Activated T-helper 1 cell treated with Interleukin-2 at 50 U/mL for 16 hours (primary cell): ENCODE results near the gene OR2AT4.
"Not testable (repeated sequence)": the region's sequence is repeated elsewhere in the genome, so short reads cannot be mapped to it uniquely, and the experiment has no call there.

ENCODE experiments used
- DNase-seq: peaks from one replicate; pipeline ENCODE4 v3.0.0-alpha.2; 2020; ENCODE audit warnings: low read depth

Gene OR2AT4

GRCh38 chr11:75103380-75104026 lies 6.8 kb upstream of the OR2AT4 start:
- no peak for DNase-seq

DNA sequence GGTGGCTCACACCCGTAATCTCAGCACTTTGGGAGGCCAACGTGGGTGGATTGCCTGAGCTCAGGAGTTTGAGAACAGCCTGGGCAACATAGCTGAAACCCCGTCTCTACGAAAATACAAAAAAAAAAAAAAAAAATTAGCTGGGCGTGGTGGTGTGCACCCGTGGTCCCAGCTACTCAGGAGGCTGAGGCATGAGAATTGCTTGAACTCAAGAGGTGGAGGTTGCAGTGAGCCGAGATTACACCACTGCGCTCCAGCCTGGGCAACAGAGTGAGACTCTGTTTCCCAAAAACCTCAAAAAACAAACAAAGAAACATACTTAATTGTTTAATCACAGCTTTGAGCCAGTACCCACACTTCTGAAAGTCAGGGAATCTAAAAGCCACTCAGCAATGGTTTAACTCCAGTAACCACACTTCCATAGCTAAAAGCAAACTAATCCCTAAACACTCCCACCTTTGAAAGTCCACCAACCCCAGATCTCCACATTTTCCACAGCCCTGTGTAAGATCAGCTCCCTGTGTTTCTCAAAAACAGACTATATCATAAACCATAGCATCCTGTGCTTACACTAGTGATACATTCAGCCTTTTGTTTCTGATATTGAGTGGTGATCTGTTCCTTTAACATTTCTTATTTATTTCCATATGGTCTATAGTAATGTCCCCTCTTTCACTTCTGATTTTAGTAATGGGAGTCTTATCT lies 4.9 kb upstream of the OR2AT4 start:
- no peak for DNase-seq

GRCh38 chr11:75100314-75100713 lies 3.6 kb upstream of the OR2AT4 start:
- no peak for DNase-seq

DNA sequence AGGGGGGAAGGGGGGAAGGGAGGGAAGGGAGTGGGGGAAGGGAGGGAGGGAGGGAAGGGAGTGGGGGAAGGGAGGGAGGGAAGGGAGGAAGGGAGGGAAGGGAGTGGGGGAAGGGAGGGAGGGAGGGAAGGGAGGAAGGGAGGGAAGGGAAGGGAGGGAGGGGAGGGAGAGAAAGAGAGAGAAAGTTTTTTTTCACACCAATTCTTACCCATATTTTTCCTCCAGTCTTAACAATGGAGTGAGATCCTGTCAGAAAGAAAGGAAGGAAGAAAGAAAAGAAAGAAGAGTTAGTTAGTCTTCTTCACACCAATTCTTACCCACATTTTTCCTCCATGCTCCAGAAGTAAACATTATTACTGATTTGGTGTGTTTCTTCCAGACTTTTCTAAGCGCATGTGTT lies 3.0 kb upstream of the OR2AT4 start:
- no peak for DNase-seq

GRCh38 chr11:75098835-75099439 lies 2.3 kb upstream of the OR2AT4 start:
- not testable (repeated sequence) for DNase-seq

- not testable (repeated sequence) for DNase-seq
Observed at GRCh38 chr11:75098181-75098580, 1.5 kb upstream of the OR2AT4 start.

- no peak for DNase-seq
Observed at GRCh38 chr11:75097173-75097557, 489 bp upstream of the OR2AT4 start.

GRCh38 chr11:75094382-75094781 lies 2.3 kb downstream of the OR2AT4 start:
- not testable (repeated sequence) for DNase-seq

DNA sequence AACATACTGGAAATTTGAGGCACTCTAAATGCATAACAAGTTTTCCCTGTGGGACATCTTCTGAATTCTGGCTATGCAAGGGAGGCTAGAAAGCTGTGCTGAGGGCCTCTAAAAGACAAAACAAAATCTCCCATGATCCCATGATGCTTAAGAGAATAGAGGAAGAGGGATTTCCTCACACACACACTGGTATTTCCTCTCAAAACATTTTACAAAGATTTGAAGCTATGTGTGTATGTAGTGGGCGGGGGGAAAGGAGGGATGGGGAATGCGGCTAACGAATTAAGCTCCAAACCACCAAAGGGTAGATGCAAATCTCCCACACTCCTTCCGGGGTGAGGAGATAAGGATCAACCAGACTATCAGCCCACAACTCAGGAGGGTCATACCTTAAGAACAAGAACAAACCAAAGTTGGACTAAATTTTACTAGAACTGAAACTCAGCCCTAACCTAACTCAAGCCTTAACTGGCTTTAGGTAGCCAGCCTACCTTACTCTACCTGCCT lies 6.0 kb downstream of the OR2AT4 start:
- DNase-seq: no peak

DNA sequence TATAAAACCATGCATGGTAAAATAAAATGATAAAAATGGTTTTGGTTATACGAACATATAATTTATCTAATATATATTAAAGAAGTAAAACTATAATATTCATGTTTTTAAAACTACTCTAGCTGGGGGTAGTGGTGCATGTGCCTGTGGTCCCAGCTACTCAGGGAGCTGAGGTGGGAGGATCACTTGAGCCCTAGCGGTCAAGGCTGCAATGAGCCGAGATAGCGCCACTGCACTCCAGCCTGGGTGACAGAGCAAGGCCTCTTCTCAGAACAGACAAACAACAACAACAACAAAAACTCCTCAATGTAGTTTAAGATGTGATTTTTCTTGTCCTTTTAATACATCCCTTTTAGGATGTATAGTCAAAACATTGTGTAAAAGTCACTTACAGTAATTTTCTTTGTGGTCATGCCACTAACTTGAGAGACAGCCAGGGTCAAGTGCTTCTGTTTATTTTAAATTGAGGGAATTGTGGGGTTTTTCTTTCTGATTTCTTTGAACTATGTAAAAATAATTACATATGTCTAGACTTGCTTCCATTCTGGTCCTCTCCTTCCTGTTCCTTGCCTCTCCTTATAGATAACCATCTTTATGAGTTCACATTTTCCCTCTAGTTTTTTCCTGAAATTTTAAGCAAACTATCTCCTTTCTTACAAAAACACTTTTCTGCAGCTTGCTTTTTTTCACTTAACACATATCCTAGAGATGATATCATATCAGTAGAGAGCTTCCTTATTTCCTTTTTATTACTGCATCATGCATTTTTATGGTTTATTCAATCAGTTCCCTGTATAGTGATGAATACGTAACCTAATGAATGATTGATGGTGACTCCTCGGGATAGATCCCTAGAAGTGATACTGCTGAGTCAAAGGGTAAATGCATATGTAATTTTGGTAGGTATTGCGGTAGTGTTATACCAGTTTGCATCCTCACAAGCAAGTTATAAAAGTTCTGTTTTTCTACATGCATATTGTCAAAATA lies 9.1 kb downstream of the OR2AT4 start:
- DNase-seq: no peak

- no peak for DNase-seq
Observed at GRCh38 chr11:75084883-75085282, 11.8 kb downstream of the OR2AT4 start.

- no peak for DNase-seq
Observed at GRCh38 chr11:75083217-75083605, 13.5 kb downstream of the OR2AT4 start.

DNA sequence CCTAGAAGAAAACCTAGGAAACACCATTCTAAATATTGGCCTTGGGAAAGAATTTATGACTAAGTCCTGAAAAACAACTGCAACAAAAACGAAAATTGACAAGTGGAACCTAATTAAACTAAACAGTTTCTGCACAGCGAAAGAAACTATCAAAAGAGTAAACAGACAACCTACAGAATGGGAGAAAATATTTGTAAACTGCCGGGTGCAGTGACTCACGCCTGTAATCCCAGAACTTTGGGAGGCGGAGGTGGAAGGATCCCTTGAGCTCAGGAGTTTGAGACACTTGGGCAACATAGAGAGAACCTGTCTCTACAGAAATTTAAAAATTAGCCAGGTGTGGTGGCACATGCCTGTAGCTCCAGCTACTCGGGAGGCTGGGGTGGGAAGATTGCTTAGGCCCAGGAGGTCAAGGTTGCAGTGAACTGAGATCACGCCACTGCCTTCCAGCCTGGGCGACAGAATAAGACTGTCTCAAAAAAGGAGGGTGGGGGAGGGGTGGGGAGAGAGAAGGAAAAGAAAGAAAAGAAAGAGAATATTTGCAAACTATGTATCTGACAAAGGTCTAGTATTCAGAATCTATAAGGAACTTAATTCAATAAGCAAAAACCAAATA lies 14.0 kb downstream of the OR2AT4 start:
- no peak for DNase-seq

GRCh38 chr11:75079546-75079945 lies 17.1 kb downstream of the OR2AT4 start:
- no peak for DNase-seq

DNA sequence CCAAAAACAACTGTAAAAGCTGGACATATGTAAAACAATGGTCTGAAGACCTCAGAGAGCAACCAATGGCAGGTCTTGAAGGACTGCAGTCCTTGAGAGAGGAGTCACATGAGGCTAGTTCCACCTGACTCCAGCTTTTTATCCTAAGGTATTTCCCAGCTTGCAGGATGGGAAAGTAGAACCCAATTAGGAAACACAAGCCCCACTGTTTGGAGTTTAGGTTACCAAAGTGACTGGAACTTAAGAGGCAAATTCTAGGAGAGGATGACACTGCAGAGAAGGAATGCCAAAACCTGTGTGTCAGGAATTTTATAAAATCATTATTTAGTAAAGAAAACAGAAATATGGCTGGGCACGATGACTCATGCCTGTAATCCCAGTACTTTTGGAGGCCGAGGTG lies 18.4 kb downstream of the OR2AT4 start:
- DNase-seq: no peak

DNA sequence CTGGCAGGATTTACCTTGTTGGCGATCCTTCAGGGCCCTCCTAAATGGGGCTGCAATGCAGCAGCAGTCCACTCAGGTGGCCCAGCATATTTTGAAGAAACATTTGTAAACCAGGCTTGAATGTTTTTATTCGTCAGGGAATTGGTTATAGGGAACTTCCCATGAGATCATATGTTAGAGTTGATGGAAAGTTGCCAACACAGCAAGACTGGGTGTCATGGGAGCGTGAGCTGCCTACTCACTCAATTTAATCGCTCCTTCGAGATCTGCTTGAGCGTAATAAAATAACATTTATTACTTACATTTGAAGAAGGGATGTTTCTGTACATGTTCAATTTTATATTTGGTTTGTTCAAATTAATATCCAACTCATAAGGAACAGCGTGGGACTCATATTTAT lies 19.4 kb downstream of the OR2AT4 start:
- no peak for DNase-seq

- no peak for DNase-seq
Observed at GRCh38 chr11:75076671-75077070, 20.0 kb downstream of the OR2AT4 start.

DNA sequence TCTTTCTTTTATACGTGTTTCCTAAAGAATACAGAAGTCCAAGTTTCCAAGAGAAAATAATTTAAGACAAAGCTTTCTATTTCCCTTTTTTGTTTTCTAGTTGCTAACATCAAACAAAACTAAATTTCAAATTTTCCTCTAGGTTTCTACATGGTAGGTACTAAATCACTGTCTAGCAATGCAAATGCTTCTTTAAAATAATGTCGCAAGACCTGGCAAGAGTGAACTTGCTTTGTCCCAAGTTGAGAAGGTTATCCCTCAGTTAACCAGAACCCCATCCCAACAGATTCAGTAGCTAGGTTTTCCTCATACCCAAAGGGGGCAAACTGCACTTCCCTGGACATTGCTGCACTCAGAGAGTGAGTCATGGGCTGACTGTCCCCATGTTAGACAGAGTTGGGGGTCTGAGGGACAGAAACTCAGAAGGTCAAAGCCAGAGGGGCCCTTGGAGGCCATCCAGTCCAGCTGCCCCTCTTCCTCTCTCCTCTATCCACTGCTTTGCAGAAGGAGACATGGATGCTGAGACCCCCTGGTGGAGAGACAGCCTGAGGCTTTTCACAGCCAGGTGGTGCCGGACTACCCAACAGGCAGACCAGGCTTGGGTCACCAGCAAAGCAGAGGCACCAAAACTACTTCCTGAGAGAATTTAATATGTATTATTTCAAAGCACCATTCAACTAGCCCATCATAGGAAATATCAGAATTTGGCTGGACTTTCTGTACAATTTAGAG lies 23.1 kb downstream of the OR2AT4 start:
- no peak for DNase-seq

- DNase-seq: no peak
Observed at GRCh38 chr11:75072582-75072981, 24.1 kb downstream of the OR2AT4 start.

DNA sequence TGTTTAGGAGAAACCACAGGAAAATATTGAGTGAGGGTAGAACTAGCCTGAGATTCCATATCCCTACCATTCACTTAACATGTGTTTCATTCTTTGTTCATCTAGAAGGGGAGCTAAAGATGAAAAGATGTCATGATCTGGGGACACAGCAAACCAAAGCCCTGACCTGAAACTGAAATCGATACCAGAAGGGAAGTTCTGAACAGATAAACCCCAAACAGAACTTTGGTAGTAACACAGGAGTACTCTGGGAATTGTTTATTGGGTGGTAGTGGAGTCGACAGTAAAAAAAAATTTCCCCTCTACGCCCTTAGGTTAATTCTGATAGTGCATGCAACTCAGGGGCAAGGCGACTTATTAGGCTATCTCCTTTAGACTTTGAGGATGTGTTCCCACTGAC lies 27.2 kb downstream of the OR2AT4 start:
- no peak for DNase-seq

DNA sequence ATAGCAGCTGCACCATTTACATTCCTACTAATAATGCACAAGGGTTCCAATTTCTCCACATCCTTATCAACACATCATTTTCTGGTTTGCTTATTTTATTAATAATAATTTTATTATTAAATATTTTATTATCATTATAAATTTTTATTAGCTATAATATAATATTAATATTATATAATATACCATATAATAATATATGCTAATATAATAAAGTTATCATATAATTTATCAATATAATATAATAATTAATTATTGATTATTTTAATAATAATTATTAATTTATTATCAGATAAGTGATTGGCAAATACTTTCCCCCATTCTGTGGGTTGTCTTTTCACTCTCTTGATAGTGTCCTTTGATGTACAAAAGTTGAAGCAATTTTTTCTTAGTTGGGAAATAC lies 27.7 kb downstream of the OR2AT4 start:
- DNase-seq: no peak
